Measurements from ENCODE around the gene HELB.
A peak's percentile ranks its signal among the peaks of the same experiment; 100 is the strongest.

HELB gene

DNA sequence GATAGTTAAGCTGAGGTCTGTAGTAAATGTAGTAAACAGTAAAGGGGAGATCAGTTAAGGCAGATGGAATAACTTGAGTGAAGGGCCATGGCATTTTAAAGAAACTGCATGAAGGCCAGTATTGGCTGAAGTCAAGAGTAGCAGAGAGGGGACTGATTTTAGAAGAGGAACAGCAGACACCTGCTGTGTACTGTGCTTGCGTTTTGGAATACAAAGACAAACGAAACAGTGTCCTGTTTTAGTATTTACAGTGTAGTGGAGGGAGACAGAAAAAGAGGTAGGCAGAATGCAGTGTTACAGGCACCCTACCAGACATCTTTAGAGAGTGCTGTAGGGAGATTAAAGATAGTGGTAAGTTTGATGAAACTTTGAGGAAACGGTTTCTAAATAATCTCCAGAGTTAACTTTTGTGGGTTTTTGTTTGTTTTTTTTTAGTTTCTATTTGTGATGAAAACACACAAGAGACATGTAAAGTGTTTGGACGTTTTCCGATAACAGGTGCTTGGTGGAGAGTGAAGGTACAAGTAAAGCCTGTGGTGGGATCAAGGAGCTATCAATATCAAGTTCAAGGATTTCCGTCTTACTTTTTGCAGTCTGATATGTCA lies 2.1 kb downstream of the HELB start:
- no peak for DNase-seq

DNA sequence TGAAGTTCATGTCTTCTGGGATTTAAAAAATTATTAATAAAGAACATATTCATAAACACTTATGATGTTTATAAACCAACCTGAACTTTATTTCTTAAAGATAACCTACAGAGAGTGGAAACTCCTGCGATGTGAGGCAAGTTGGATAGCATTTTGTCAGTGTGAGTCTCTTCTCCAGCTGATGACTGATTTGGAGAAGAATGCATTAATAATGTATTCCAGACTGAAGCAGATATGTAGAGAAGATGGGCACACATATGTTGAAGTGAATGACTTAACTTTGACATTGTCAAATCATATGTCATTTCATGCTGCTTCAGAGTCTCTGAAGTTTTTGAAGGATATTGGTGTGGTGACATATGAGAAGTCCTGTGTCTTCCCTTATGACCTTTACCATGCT lies 7.3 kb downstream of the HELB start:
- no peak for DNase-seq

DNA sequence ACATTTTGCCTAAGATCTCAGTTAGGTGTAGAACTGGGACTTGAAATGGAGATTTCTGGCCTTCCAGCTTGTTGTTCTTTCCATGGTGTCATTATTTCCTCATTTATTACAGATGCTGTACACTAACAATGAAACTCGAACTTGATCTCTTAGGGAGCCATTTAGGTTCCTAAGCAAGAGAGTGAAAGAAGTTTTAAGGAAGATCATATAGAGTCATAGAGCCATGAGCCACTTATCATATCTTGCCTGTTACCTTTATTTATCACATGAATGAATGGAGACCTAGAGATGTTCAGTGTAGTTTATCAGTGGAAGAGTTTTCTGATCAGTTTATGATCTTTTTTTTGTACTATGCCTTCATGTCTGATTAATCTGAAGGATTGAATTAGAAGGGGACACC lies 9.9 kb downstream of the HELB start:
- DNase-seq, result no peak

DNA sequence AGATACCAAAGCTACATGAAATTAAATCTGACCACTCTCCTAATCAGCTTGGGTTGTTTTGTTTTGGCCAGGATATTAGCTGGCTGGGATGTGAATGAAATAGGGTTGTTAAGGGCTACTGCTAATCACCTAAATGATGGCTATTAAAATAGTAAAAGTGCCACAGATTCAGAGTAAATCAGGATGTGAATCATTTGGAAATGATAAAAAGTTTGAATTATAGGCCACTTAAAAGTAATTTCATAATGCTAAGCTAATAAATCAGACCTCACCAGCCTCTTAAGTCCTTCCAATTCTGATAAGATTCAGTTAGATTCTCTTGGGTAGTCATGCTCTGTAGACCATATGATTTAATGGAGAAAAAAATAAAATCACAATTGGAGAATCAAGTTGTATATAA lies 12.0 kb downstream of the HELB start:
- DNase-seq, result no peak

DNA sequence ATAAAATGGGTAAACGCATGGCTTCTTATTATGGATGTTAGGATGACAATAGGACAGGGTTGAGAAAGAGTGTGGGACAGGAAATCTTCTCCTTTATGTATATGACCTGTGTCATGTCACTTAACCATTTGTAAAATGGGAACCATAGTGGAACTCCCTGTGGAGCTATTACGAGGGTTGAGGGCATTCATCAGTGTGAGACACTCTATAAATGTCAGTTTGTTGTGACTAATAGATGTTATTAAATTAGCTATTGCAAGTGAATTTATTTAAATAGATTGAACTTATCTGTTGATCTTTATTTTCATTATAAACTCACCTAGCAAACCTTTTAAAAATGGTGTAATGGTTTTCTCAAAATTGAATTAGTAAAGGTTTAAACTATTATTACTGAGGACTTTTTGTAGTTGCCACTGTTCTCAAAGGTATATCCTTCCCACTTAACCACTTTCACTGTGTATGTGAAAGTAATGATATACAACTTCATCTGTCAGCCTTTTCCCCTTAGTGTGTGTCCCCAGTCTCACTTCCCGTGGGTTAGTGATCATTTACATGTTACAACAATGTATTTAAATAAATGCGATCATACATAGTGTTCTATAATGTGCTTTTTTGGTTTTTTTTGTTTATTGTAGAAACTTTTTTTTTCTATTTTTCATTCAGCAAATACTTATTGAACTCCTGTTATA lies 17.1 kb downstream of the HELB start:
- DNase-seq, result no peak

DNA sequence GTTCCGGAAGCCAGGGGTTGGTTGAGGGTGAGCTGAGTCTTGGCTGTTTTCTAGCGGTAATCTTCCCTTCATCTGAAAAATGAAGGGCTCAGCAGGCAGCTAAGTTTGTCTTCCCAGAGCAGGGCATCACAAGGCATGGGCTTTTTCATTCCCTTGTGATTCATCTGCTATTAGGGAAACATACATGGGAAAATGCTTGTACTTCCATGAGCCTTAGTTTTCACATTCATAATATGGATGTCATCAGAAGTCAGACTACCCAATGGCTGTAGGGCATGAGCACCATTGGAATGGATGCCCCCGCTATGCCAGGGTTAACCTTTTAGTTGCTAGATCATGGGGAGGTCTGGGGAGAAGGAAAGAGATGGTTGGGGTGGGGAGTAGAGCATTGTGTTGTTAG lies 18.7 kb downstream of the HELB start:
- no peak for DNase-seq

DNA sequence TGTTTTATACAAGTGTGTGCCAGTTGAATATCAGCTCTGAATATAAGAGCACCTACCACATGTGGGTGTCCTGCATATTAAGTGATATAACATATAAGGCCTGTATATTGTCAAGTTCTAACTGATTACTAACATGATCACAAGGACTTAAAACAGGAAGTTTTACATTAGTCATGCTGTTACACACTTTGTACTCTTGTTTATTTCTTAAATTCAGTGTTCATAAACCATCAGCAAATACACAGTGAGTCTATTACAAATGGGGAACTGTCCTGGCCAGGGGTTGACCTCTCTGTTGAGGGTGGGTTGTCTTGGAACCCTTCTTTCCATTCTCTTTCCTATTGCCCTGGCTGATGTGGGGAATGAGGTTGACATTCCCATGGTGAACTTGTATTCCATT lies 19.1 kb downstream of the HELB start:
- DNase-seq, result no peak

DNA sequence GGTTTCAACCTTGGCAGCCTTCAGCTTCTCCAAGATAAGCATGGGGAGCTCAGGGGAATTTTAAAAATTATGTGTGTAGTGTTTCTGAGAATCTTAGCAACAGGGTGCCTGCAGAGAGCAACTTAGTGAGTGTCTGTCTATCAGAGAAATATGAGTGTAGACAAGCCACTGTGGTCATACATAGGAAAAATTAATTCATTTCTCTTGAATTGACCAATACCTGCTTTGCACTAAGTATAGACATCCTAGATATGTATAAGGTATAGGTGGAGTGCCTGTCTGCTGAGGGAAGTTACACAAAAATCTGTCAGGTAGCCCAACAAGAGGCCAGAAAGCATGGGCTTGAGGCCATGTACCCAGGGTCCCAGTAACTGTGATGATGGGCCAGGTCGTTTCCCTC lies 20.7 kb downstream of the HELB start:
- no peak for DNase-seq

DNA sequence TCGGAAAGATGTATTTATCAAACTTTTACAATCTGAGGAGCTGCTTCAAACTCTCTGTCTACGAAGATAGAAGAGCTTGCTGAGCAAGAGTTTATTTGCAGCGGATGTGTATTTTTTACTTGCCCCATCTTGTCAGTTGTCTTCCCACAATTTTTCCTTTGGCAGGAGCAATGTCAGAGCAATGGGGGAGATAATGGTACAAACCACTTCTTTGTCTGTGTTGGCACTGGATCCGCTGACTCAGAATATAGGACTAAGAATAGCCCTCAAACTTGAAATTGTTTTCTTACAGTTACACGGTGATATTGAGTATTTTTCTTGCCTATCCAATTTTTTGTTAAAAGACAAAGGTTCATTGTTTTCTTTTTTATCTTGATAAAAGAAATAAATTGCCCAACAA lies 27.6 kb downstream of the HELB start:
- DNase-seq, result no peak

DNA sequence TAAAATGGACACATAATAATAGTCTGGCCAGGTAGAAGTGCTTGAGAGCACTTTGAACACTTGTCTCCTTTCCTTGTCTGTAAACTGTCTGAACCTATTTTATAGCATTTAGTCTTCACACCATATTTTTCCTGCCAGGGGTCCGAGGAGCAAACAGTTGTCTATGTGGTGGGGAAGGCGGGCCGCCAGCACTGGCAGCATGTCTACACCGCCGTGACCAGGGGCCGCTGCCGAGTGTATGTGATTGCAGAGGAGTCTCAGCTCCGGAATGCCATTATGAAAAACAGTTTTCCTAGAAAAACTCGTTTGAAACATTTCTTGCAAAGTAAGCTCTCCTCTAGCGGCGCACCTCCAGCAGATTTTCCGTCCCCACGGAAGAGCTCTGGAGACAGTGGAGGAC lies 28.7 kb downstream of the HELB start:
- no peak for DNase-seq

DNA sequence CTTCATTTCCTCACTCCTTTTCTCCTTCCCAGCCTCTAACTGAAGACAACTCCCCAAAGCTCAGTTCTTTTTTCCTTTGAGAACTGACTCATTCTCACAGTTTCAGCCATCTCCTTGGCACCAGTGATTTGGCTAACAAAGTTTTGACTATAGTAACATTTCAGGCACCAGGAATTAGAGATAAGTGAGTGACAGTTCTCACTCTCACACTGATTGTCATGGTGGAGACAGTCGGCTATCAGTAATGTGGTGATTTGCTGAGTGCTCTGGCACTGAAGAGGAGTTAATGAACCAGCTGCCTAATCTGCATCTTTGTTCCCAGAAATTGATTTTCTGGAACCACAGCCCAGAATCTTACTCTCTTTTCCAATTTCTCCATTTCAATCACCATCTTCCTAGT lies 29.5 kb downstream of the HELB start:
- no peak for DNase-seq

DNA sequence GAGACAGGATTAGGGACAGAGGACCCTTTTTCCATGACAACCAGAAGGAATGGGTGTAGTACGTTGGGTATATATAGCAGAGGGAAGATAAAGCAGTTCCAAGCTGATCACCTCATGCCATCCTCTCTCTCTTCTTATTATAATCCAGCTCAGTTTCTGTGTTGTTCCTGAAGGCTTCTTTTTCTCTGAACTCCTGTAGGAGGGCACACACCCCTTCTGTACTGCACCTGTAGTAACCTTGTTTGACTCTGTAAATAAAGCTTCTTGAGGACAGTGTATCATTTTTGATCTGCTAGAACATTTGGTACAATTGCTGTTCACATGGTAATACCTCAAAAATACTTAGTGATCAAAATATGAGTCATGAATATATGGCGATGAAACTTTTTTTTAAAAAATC lies 33.5 kb downstream of the HELB start:
- no peak for DNase-seq

DNA sequence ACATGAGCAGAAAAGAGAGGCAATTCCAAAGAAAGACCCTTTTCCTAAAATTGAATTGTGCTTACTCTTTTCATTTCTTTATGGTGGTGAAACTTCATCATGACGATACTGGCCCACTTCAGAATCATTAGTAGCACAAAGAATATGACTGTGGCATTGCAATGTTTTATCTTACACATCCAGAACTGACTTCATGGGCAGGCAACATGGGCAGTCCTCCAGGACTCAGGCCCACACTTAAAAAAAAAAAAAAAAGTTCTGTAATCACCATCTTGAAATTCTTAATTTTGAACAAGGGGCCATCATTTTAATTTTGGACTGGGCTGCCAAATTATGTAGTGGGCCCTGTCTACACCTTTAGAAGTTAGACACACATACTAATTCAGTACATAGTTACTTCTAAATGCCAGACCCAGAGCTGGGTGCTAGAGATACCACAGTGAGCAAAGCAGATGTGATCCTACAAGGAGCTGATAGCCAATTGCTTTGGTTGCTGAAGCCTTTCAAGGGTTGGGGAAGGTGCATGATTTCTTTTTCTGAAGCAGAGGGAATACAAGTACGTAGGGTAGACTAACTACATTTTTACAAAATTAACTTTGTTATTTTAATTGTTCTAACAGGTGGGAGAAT lies 35.2 kb downstream of the HELB start:
- DNase-seq, result no peak

DNA sequence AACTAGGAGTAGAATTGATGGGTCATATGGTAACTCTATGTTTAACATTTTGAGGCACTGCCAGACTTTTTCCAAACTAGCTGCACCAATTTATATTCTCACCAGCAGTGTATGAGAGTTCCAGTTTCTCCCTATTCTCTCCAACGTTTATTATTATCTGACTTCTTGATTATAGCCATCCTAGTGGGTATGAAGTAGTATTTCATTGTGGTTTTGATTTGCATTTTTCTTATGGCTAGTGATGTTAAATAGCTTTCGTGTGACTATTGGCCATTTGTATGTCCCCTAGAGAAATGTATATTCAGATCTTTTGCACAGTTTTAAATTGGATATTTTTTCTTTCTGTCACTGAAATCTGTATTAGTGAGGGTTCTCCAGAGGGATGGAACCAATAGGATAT lies 37.8 kb downstream of the HELB start:
- no peak for DNase-seq

DNA sequence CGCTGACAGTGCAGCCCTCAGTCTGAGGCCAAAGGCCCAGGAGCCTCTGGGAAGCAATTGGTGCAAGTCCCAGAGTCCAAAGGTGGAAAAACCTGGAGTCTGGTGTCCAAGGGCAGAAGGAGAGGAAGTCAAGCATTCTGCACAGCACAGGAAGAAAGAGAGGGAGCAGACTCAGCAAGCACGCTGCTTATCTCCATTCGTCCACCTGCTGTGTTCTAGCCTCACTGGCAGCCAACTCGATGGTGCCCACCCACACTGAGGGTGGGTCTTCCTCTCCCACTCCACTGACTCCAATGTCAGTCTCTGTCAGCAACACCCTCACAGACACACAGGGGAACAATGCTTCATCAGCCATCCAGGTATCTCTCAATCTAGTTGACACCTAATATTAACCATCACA lies 38.8 kb downstream of the HELB start:
- DNase-seq, result no peak

DNA sequence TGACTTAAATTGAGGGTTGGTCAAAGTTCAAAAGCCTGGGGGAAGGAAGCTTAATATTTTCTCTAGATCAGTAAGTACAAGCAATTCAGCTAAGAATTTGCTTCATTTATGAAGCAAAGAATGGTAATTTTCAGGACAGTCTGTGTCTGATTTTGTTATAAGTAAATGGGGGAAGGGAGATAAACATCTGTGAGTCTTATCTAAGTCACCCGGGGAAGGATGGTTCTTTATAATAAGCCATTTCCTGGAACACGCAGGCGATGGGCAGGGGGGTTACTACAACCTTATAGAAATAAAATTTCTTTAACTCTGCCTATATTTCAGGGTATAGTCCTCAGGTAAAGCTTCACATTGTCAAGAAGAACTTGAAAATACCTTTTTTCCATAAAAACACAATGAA lies 42.9 kb downstream of the HELB start:
- no peak for DNase-seq

DNA sequence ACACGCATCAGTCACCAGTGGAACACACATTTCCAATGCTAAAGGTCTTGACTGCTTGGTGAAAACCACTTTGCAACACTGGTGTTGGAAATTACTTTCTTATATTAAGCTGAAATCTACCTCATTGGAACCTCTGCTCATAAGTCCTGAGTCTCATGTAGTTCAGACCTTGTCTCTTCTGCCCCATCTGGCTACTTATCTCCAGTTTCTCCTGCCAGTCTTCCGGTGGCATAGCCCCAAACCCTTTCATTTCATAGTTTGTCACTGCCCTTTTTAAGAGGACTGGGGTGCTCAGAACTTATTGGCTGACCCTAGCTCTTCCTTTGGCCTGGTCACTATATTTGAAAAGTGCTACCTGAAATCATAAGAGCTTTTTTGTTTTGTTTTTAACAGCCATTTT lies 43.7 kb downstream of the HELB start:
- DNase-seq, result no peak

DNA sequence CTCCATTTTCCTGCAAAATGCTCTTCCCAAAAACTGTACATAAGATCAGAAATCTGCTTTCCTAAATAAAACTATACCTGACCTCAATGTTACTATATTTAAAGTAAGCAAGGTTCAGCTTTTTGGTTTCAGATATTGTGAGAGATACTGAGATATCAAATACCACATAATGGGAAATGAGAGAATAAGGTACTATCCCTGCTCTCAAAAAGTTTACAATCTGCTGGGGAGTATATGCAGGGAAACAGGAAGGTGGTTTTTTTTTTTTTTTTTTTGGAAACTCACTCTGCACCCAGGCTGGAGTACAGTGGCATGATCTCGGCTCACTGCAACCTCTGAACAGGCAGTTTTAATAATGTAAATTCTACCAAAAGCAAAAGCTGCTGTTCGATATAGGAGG lies 49.0 kb downstream of the HELB start:
- no peak for DNase-seq

DNA sequence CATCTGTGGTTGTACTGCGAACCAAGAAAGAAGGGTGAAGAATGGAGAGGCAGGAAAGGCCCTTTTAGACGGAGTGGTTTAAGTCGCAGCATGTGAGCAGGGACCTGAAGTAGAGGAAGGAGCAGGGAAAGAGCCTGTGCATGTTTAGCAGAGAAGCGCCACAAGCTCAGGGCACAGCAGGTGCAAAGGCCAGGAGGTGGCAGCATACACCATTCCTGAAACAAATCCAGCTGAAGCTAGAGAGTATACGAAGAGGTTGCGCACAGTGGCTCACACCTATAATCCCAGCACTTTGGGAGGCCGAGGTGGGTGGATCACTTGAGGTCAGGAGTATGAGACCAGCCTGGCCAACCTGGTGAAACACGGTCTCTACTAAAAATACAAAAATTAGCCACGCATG lies 49.9 kb downstream of the HELB start:
- DNase-seq, result peak; percentile 3

DNA sequence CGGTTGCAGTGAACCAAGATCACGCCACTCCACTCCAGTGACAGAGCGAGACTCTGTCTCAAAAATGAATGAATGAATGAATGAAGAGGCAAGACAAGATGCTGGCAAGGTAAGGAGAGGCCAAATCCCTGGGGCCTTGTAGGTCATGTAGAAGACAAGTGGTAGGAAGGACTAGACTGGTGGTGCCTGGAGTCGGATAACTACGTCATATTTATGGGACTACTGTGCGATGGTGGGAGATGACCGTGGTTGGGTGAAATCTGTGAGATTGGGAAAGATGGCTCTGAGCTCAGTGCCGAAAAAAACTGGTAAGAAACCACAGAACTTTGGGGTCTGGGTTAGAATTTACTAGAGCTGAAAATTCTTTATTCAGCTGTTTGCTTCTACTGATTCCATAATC lies 50.6 kb downstream of the HELB start:
- no peak for DNase-seq

DNA sequence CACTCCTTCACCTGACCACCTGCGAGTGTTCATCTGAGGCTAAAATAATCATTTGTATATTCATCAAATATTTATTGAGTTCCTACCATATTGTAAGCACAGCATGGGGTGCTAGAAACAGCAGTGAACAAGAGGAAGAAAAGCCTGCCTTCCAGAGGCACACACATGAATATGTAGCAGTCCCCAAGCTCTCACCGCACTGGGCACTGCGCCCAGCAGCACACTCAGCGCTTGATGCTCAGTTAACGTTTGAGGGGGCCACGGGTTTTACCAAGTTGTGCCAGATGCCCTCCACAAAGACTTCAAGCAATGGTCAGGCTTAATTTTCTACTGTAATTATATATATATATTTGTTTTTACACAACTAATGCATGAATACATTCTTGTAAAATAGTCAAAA lies 52.0 kb downstream of the HELB start:
- peak; percentile 7 for DNase-seq

DNA sequence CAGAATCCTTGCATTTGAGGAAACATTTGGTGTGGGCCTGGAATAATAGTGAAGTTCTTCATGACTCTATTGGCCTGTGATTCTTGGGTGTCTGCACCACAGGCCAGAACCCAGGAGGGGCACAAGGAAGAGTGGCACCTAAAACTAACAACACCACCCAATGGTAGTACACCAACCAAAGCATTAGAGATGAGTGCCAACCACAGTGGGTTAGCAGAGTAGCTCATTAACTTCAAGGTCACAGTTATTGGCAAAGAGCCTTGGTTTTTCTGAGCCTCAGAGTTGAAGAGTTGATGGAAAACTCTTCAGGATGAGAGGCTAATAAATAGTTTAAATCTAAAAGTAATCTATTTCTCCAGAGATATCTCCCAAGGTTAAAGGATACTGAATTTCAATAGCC lies 57.0 kb downstream of the HELB start:
- no peak for DNase-seq

DNA sequence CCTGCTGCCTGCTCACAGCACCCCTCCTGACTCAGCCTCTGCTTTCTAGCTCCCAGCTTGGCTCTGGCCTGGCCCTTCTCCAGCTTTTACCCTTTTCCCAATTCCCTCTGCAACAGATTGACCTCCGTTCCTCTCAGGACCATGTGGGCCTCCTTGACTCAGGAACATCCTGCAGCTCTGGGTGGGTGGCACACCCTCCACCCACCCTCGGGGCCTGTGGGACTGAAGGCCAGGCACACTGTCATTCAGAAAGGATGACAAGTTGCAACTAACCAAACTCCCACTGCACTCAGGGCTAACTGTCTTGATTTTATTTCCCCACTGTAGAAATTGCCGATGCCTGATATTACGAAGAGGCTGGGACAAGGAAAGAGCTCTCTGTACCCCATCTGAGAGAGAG lies 59.4 kb downstream of the HELB start:
- no peak for DNase-seq

DNA sequence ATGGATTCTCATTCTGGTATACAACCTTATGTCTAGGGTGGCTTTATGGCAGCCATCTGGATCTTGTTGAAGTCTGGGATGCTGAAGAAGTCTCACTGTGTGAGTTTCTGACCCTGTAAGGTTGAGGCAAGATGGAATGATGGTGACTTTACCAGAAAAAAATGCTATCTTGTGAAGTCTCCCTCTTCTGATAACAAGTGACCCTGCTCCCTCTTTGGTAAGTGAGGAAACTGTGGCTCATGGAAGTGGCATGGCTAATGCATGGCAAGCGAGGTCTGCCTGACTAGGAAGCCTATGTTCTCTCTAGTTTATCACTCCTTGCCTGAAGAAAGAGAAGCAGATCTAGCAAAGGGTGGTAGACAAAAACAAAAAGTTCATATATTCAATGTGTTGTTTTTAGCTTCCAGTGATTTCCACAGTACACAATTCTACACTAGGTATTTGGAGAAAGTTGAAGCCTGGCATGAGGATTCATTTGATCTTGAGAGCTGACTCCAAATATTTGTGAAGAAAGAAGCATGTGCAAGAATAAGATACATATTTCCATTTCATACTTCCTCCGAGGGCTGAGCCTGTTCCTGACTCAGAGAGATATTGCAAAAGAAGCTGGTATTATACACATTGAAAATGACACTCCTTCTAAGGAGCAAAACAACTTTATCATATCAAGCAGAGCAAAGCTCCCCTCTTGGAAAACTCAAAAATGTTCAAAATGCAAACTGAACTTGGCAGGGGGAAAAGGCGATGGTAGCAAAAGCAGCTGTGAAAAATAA lies 63.6 kb downstream of the HELB start:
- DNase-seq, result no peak

Data from NCI-H146 (cell line).